ENCODE measurements around the gene SMPD3. TPM values are rescaled to one million over a fixed set of nuclear protein-coding genes. Genes with fewer than 3 reads are reported as not detected.

The SMPD3 gene
- total RNA-seq, 1 donor, result 0.86 TPM

- DNase-seq (ENCODE audit: low read depth), result peak; percentile 25
- TF ChIP-seq, protein P1, sequence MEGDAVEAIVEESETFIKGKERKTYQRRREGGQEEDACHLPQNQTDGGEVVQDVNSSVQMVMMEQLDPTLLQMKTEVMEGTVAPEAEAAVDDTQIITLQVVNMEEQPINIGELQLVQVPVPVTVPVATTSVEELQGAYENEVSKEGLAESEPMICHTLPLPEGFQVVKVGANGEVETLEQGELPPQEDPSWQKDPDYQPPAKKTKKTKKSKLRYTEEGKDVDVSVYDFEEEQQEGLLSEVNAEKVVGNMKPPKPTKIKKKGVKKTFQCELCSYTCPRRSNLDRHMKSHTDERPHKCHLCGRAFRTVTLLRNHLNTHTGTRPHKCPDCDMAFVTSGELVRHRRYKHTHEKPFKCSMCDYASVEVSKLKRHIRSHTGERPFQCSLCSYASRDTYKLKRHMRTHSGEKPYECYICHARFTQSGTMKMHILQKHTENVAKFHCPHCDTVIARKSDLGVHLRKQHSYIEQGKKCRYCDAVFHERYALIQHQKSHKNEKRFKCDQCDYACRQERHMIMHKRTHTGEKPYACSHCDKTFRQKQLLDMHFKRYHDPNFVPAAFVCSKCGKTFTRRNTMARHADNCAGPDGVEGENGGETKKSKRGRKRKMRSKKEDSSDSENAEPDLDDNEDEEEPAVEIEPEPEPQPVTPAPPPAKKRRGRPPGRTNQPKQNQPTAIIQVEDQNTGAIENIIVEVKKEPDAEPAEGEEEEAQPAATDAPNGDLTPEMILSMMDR (IDR thresholded peaks at IDR 0.05; ENCODE audit: insufficient read depth, low read depth, low read length), result no peak
- no peak overlapping the region for H3K4me3 ChIP-seq (ENCODE audit: low read depth, low read length)
Measured at GRCh38 chr16:68401871-68402747, 46.2 kb downstream of the SMPD3 start.

GRCh38 chr16:68400924-68401460 lies 47.3 kb downstream of the SMPD3 start:
- TF ChIP-seq, protein P1 (IDR thresholded peaks at IDR 0.05; ENCODE audit: insufficient read depth, low read depth, low read length), result no peak
- no peak overlapping the region for H3K4me3 ChIP-seq (ENCODE audit: low read depth, low read length)
- no peak for DNase-seq (ENCODE audit: low read depth)

- no peak for DNase-seq (ENCODE audit: low read depth)
- H3K4me3 ChIP-seq (ENCODE audit: low read depth, low read length), result no peak overlapping the region
- TF ChIP-seq, protein P1 (IDR thresholded peaks at IDR 0.05; ENCODE audit: insufficient read depth, low read depth, low read length), result no peak
Measured at GRCh38 chr16:68400083-68400923, 48.0 kb downstream of the SMPD3 start.

- TF ChIP-seq, protein P1 (IDR thresholded peaks at IDR 0.05; ENCODE audit: insufficient read depth, low read depth, low read length), result no peak
- no peak overlapping the region for H3K4me3 ChIP-seq (ENCODE audit: low read depth, low read length)
- no peak for DNase-seq (ENCODE audit: low read depth)
Measured at GRCh38 chr16:68399456-68399855, 48.9 kb downstream of the SMPD3 start.

GRCh38 chr16:68397710-68398201 lies 50.6 kb downstream of the SMPD3 start:
- TF ChIP-seq, protein P1 (IDR thresholded peaks at IDR 0.05; ENCODE audit: insufficient read depth, low read depth, low read length), result no peak
- no peak overlapping the region for H3K4me3 ChIP-seq (ENCODE audit: low read depth, low read length)
- no peak for DNase-seq (ENCODE audit: low read depth)

DNA sequence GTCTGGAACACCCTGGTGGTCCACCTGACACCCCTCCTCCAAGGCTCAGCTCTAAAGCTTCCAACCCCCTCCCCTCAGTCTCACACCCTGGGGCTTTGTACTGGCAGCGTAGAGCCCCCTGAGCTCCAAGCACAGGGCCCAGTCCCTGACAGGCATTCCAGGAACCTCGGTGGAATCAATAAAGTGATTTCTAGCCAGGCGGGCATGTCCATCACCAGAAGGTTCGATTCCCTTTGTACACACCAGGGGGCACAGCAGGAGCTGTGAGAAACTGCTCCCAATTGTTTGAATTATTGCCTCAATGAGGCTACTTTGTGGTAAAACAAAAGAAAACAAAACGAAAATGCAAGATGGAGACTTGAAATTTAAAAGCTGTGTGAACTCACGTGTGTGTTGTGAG lies 51.8 kb downstream of the SMPD3 start:
- TF ChIP-seq, protein P1 (IDR thresholded peaks at IDR 0.05; ENCODE audit: insufficient read depth, low read depth, low read length), result peak; percentile 74
- peak; percentile 44 for DNase-seq (ENCODE audit: low read depth)
- H3K4me3 ChIP-seq (ENCODE audit: low read depth, low read length), result no peak overlapping the region
